H1 (cell line): Measurements from ENCODE around the gene SLC22A31. TPM values are rescaled to one million over a fixed set of nuclear protein-coding genes. Genes with fewer than 3 reads are reported as not detected.

Experiments used
- CTCF ChIA-PET: fragments of 300-600 bp; sonication (Branson Sonifier 250); formaldehyde crosslinking; loops from one replicate; lab custom pipeline; 2021; ENCODE audit not compliant: partially characterized antibody; lab: Charles Lee
- POLR2A ChIA-PET: fragments of 300-600 bp; sonication (Branson Sonifier 250); formaldehyde crosslinking; loops from one replicate; lab custom pipeline; 2021; ENCODE audit warnings: inconsistent platforms; ENCODE audit not compliant: partially characterized antibody; lab: Charles Lee
- DNase-seq, 2 experiments: peaks; one replicate each; pipeline versions ENCODE4 v3.0.0 to v3.0.0-alpha.2; 2010 to 2022; ENCODE audit warnings: low spot score in 2 of 2, low read depth in 1 of 2, mixed read lengths in 1 of 2
- FAIRE-seq: peaks from 2 replicates; lab custom pipeline; 2011; peaks lifted over from hg19 to GRCh38; lab: Jason Lieb, UNC
- H2AFZ ChIP-seq: 2 replicates; pipeline ENCODE4 v1.8.1; 2012; ENCODE audit warnings: low read length, inconsistent platforms
- H2AK5ac ChIP-seq: 2 replicates; pipeline ENCODE4 v1.6.1; 2013; ENCODE audit warnings: low read depth, low read length
- H2BK120ac ChIP-seq: replicated peaks from 2 replicates; pipeline ENCODE3; 2013; ENCODE audit warnings: low read depth, low read length, inconsistent platforms
- H2BK12ac ChIP-seq: 2 replicates; pipeline ENCODE4 v1.6.1; 2013; ENCODE audit warnings: low read depth, low read length
- H2BK15ac ChIP-seq: 2 replicates; pipeline ENCODE4 v1.6.1; 2013; ENCODE audit warnings: low read length
- H2BK20ac ChIP-seq: 2 replicates; pipeline ENCODE4 v1.6.1; 2013; ENCODE audit warnings: low read length
- H2BK5ac ChIP-seq: 2 replicates; pipeline ENCODE4 v1.6.1; 2013; ENCODE audit warnings: low read depth, low read length
- H3K14ac ChIP-seq: 2 replicates; pipeline ENCODE4 v1.6.1; 2013; ENCODE audit warnings: inconsistent platforms; ENCODE audit not compliant: insufficient read length
- H3K18ac ChIP-seq: 2 replicates; pipeline ENCODE4 v1.6.1; 2013; ENCODE audit warnings: low read length; ENCODE audit errors: extremely low read depth
- H3K23ac ChIP-seq: 2 replicates; pipeline ENCODE4 v1.6.1; 2013; ENCODE audit warnings: inconsistent platforms; ENCODE audit not compliant: insufficient read length
- H3K23me2 ChIP-seq: 2 replicates; pipeline ENCODE4 v1.6.1; 2013; ENCODE audit warnings: low read depth, low read length
- H3K27ac ChIP-seq: 2 replicates; pipeline ENCODE4 v1.6.1; 2011; ENCODE audit warnings: low read depth, low read length, inconsistent platforms
- H3K27me3 ChIP-seq, 4 experiments: replicated peaks in 1 of 4; 1 replicate in 1 of 4; 2 replicates in 3 of 4; pipeline versions ENCODE4 v1.6.1 to v1.8.1; 2011 to 2013; ENCODE audit warnings: low read length in 3 of 4, mild to moderate bottlenecking in 3 of 4, inconsistent platforms in 2 of 4, mixed read lengths in 2 of 4, moderate library complexity in 1 of 4; ENCODE audit not compliant: control insufficient read depth in 3 of 4, insufficient read depth in 3 of 4; ENCODE audit errors: extremely low read depth in 1 of 4
- H3K36me3 ChIP-seq, 4 experiments: 2 replicates each; pipeline versions ENCODE4 v1.6.1 to v1.8.1; 2011 to 2013; ENCODE audit warnings: mild to moderate bottlenecking in 4 of 4, low read length in 3 of 4, moderate library complexity in 2 of 4, control low read depth in 1 of 4, inconsistent platforms in 1 of 4; ENCODE audit not compliant: insufficient read depth in 4 of 4, control insufficient read depth in 2 of 4
- H3K4ac ChIP-seq: replicated peaks from 2 replicates; pipeline ENCODE3; 2013; ENCODE audit warnings: low read length, low read depth, mixed read lengths, inconsistent platforms; ENCODE audit not compliant: insufficient read length
- H3K4me1 ChIP-seq, 4 experiments: replicated peaks in 1 of 4; 1 replicate in 1 of 4; 2 replicates in 3 of 4; pipeline versions ENCODE4 v1.6.1 to v1.8.1; 2011 to 2013; ENCODE audit warnings: low read length in 3 of 4, inconsistent platforms in 2 of 4, mixed read lengths in 1 of 4; ENCODE audit not compliant: insufficient read depth in 4 of 4, control insufficient read depth in 3 of 4
- H3K4me2 ChIP-seq, 2 experiments: 2 replicates each; pipeline versions ENCODE4 v1.6.1 to v1.8.1; 2011 to 2013; ENCODE audit warnings: low read depth in 2 of 2, low read length in 2 of 2, control low read depth in 1 of 2, inconsistent platforms in 1 of 2, mild to moderate bottlenecking in 1 of 2; ENCODE audit not compliant: insufficient read depth in 1 of 2
- H3K4me3 ChIP-seq, 4 experiments: fragments of 200-600, 300-600 bp in 1 of 4; sonication (generic), shearing (Covaris generic), sonication (Bioruptor Twin) in 1 of 4; 2 replicates each; pipeline versions ENCODE4 v1.5.1 to v1.8.1; 2011 to 2016; ENCODE audit warnings: low read length in 4 of 4, low read depth in 3 of 4, control low read depth in 2 of 4, inconsistent platforms in 2 of 4, mild to moderate bottlenecking in 2 of 4, mixed read lengths in 1 of 4, moderate library complexity in 1 of 4; ENCODE audit not compliant: insufficient read depth in 2 of 4; ENCODE audit errors: extremely low read depth in 1 of 4
- H3K56ac ChIP-seq: replicated peaks from 2 replicates; pipeline ENCODE3; 2013; ENCODE audit warnings: low read depth, mild to moderate bottlenecking, mixed read lengths, low read length, inconsistent platforms; ENCODE audit not compliant: insufficient read length
- H3K79me1 ChIP-seq: 2 replicates; pipeline ENCODE4 v1.6.1; 2013; ENCODE audit warnings: low read depth, low read length, control low read depth
- H3K79me2 ChIP-seq, 2 experiments: 2 replicates each; pipeline versions ENCODE4 v1.6.1 to v1.8.1; 2012 to 2013; ENCODE audit warnings: low read length in 2 of 2, mild to moderate bottlenecking in 2 of 2, inconsistent platforms in 1 of 2; ENCODE audit not compliant: insufficient read depth in 2 of 2, control insufficient read depth in 1 of 2
- H3K9ac ChIP-seq, 4 experiments: replicated peaks in 1 of 4; 1 replicate in 1 of 4; 2 replicates in 3 of 4; pipeline versions ENCODE4 v1.6.1 to v1.8.1; 2011 to 2013; ENCODE audit warnings: low read depth in 3 of 4, low read length in 3 of 4, control low read depth in 2 of 4, mild to moderate bottlenecking in 2 of 4, moderate library complexity in 2 of 4, inconsistent platforms in 1 of 4; ENCODE audit errors: extremely low read depth in 1 of 4
- H3K9me3 ChIP-seq, 2 experiments: 2 replicates each; pipeline versions ENCODE4 v1.6.1 to v1.8.1; 2012 to 2013; ENCODE audit warnings: mild to moderate bottlenecking in 2 of 2, moderate library complexity in 2 of 2, control low read depth in 1 of 2, inconsistent platforms in 1 of 2, low read depth in 1 of 2, low read length in 1 of 2, mixed read lengths in 1 of 2; ENCODE audit not compliant: insufficient read depth in 2 of 2
- H4K20me1 ChIP-seq, 2 experiments: replicated peaks in 1 of 2; 2 replicates each; pipeline versions ENCODE3 to v1.8.1; 2011 to 2013; ENCODE audit warnings: inconsistent platforms in 2 of 2, low read length in 2 of 2, mild to moderate bottlenecking in 1 of 2; ENCODE audit not compliant: insufficient read depth in 2 of 2, control insufficient read depth in 1 of 2
- H4K5ac ChIP-seq: 2 replicates; pipeline ENCODE4 v1.6.1; 2013; ENCODE audit warnings: low read length, low read depth, mixed read lengths, inconsistent platforms; ENCODE audit not compliant: insufficient read length
- H4K8ac ChIP-seq: 2 replicates; pipeline ENCODE4 v1.8.0; 2013; ENCODE audit warnings: mild to moderate bottlenecking, moderate library complexity, low read length, inconsistent platforms; ENCODE audit not compliant: insufficient read depth; ENCODE audit errors: extremely low read depth
- H4K91ac ChIP-seq: replicated peaks from 2 replicates; pipeline ENCODE3; 2013; ENCODE audit warnings: low read length, mixed read lengths, inconsistent platforms; ENCODE audit not compliant: insufficient read length
- BACH1 ChIP-seq: IDR thresholded peaks from 2 replicates; pipeline ENCODE4 v1.6.1; 2012; ENCODE audit warnings: low read length, improper control_type of control experiment
- BRCA1 ChIP-seq: IDR thresholded peaks from 2 replicates; pipeline ENCODE4 v1.6.1; 2012; ENCODE audit warnings: low read depth, low read length, improper control_type of control experiment
- CREB1 ChIP-seq: IDR thresholded peaks from 2 replicates; pipeline ENCODE4 v1.6.1; 2012; ENCODE audit warnings: inconsistent platforms
- EGR1 ChIP-seq: IDR thresholded peaks from 2 replicates; pipeline ENCODE4 v1.6.1; 2011; ENCODE audit warnings: low read depth, low read length, borderline replicate concordance
- FOSL1 ChIP-seq: IDR thresholded peaks from 2 replicates; pipeline ENCODE4 v1.6.1; 2011; ENCODE audit warnings: mild to moderate bottlenecking, low read depth, low read length, moderate library complexity; ENCODE audit not compliant: insufficient read depth
- MAFK ChIP-seq: IDR thresholded peaks from 2 replicates; pipeline ENCODE4 v1.6.1; 2012; ENCODE audit warnings: low read depth, mild to moderate bottlenecking, improper control_type of control experiment, low read length
- MAX ChIP-seq: IDR thresholded peaks from 2 replicates; pipeline ENCODE4 v1.6.1; 2012; ENCODE audit warnings: inconsistent platforms
- RBBP5 ChIP-seq: IDR thresholded peaks from 2 replicates; pipeline ENCODE4 v1.7.1; 2012; ENCODE audit warnings: low read depth, mild to moderate bottlenecking, inconsistent platforms, low read length, moderate library complexity, borderline replicate concordance
- SP1 ChIP-seq: IDR thresholded peaks from 2 replicates; pipeline ENCODE4 v1.6.1; 2011; ENCODE audit warnings: low read depth, low read length
- TBP ChIP-seq: IDR thresholded peaks from 2 replicates; pipeline ENCODE4 v1.6.1; 2011; ENCODE audit warnings: low read depth, low read length, improper control_type of control experiment
- ZNF274 ChIP-seq: IDR thresholded peaks from 2 replicates; pipeline ENCODE4 v1.7.0; 2012; ENCODE audit warnings: low read length, borderline replicate concordance; ENCODE audit errors: extremely low read depth
- WGBS, 2 experiments: shearing (Covaris generic) in 1 of 2; methylation state at CpG; one replicate each; pipeline versions ENCODE4 v1.1.6 to v1.1.7; 2013 to 2015; ENCODE audit warnings: low lambda C conversion rate in 2 of 2, mixed read lengths in 2 of 2, inconsistent platforms in 1 of 2, low coverage in 1 of 2, missing lambda C conversion rate in 1 of 2; ENCODE audit not compliant: insufficient replicate concordance in 2 of 2, insufficient coverage in 1 of 2, insufficient read length in 1 of 2; ENCODE audit errors: extremely low coverage in 1 of 2, missing lambda C conversion rate in 1 of 2; 5-methylcytosine and 5-hydroxymethylcytosine counted together
- polyA plus RNA-seq, 7 experiments: library from polyadenylated mRNA; depleted of rRNA in 3 of 7; stranded (reverse) in 5 of 7; unstranded in 2 of 7; fragments of >200 nt in 5 of 7; fragments of 200-250 nt in 2 of 7; gene quantifications; 1 replicate in 5 of 7; 2 replicates in 1 of 7; 4 replicates in 1 of 7; pipeline versions ENCODE4 v1.2.1 to v1.2.3, GENCODE V29; 2011 to 2013; ENCODE audit warnings: missing spikeins in 2 of 7, mixed read lengths in 2 of 7
- total RNA-seq: library from RNA; stranded (reverse); fragmentation: NEBNext Ultra II Directional; extraction: Animal tissue kit (Norgen Biotek cat#: 25700); gene quantifications from 2 replicates; pipeline ENCODE4 v1.2.1, GENCODE V29; 2021

SLC22A31 gene
- total and polyA plus RNA-seq, 2 of the 8 experiments (the other 6 are each of a cell fraction or from before 2014, with no cell fraction given) = 7.7 to 10.6 TPM

GRCh38 chr16:89187770-89188392, 12.5 kb downstream of the SLC22A31 start:
- Histone ChIP-seq H3K4me3 (no peak overlapping the region), H3K79me1 (no peaks in the 10 kb centered on the region), H2BK15ac (no peak overlapping the region), H4K20me1 (peaks cover 0 to 4% of the 10 kb centered on the region in 2 experiments), H3K23ac (no peak overlapping the region), H3K79me2 (no peaks in the 10 kb centered on the region), H2BK20ac (no peak overlapping the region), H2BK120ac (no peak overlapping the region), H3K27me3 (peaks cover 0 to 9% (median 6%) of the 10 kb centered on the region in 4 experiments; a peak in 6 of 7 replicates), H3K9me3 (no peaks in the 10 kb centered on the region; a peak in 1 of 4 replicates), H3K18ac (no peak overlapping the region), H4K5ac (no peak overlapping the region), H3K14ac (no peak overlapping the region), H4K91ac (no peak overlapping the region), H3K56ac (no peak overlapping the region), H2BK5ac (no peak overlapping the region), H3K23me2 (peaks cover 4% of the 10 kb centered on the region; the same call in 1 of the 2 replicates), H3K36me3 (no peaks in the 10 kb centered on the region), H2AFZ (no peak overlapping the region), H3K4me1 (no peaks in the 10 kb centered on the region; a peak in 1 of 7 replicates), H2AK5ac (no peak overlapping the region), H3K9ac (no peak overlapping the region), H3K4ac (no peak overlapping the region), H3K27ac (no peak overlapping the region), H4K8ac (no peak overlapping the region), H2BK12ac (no peak overlapping the region), H3K4me2 (no peak overlapping the region)
- FAIRE-seq (no peak), DNase-seq (peak in 1 of 2 experiments; percentile 48)
- ChIA-PET POLR2A (interaction anchor here (0.6 to 0.9 kb wide), 2 partner anchors 11 to 30 kb away, joined by 3 read pairs; partner anchors contain the start of gene ZNF778), CTCF (interaction anchor here (1.1 kb wide), 1 partner anchor 32 kb away, joined by 3 read pairs; no protein-coding TSS in a partner anchor)
- no peak for TF ChIP-seq TBP
- no peak for TF ChIP-seq SP1
- no peak for TF ChIP-seq MAFK
- no peak for TF ChIP-seq EGR1
- no peak for TF ChIP-seq FOSL1
- no peak for TF ChIP-seq CREB1
- TF ChIP-seq MAX = no peak
- no peak for TF ChIP-seq RBBP5
- no peak for TF ChIP-seq BACH1
- no peak for TF ChIP-seq ZNF274
- TF ChIP-seq BRCA1 = no peak
- WGBS, 2 experiments = 80% methylated on average over 14 of the region's 19 CpGs; no CpG with 5 or more reads in 1 of the 2 experiments
